H1 (cell line): ENCODE data around the gene USP3. TPM values are rescaled to one million over a fixed set of nuclear protein-coding genes. Genes with fewer than 3 reads are reported as not detected.

ENCODE experiments used
- ATF3 ChIP-seq: IDR thresholded peaks from 2 replicates; pipeline ENCODE4 v1.6.1; 2011; ENCODE audit warnings: low read depth, mild to moderate bottlenecking, low read length; ENCODE audit not compliant: insufficient read depth
- CTCF ChIP-seq, 3 experiments: IDR thresholded peaks; 1 replicate in 2 of 3; 2 replicates in 1 of 3; pipeline versions ENCODE4 v1.5.1 to v1.6.1; 2011; ENCODE audit warnings: low read length in 3 of 3, mild to moderate bottlenecking in 3 of 3, inconsistent platforms in 2 of 3, low read depth in 1 of 3, moderate library complexity in 1 of 3; ENCODE audit not compliant: insufficient read depth in 1 of 3; ENCODE audit errors: control extremely low read depth in 1 of 3
- KDM4A ChIP-seq: IDR thresholded peaks from one replicate; pipeline ENCODE4 v1.7.1; 2012; ENCODE audit warnings: low read depth, mild to moderate bottlenecking, moderate library complexity, low read length, inconsistent platforms; ENCODE audit not compliant: severe bottlenecking
- SP1 ChIP-seq: IDR thresholded peaks from 2 replicates; pipeline ENCODE4 v1.6.1; 2011; ENCODE audit warnings: low read depth, low read length
- SP2 ChIP-seq: IDR thresholded peaks from 2 replicates; pipeline ENCODE4 v1.6.1; 2012; ENCODE audit warnings: mild to moderate bottlenecking, low read length, inconsistent platforms
- TAF7 ChIP-seq: optimal IDR thresholded peaks from 2 replicates; pipeline ENCODE3; 2011; ENCODE audit warnings: low read depth, mild to moderate bottlenecking, inconsistent platforms, low read length, moderate library complexity, borderline replicate concordance
- ZNF274 ChIP-seq: IDR thresholded peaks from 2 replicates; pipeline ENCODE4 v1.7.0; 2012; ENCODE audit warnings: low read length, borderline replicate concordance; ENCODE audit errors: extremely low read depth
- polyA plus RNA-seq, 7 experiments: library from polyadenylated mRNA; depleted of rRNA in 3 of 7; stranded (reverse) in 5 of 7; unstranded in 2 of 7; fragments of >200 nt in 5 of 7; fragments of 200-250 nt in 2 of 7; gene quantifications; 1 replicate in 5 of 7; 2 replicates in 1 of 7; 4 replicates in 1 of 7; pipeline versions ENCODE4 v1.2.1 to v1.2.3, GENCODE V29; 2011 to 2013; ENCODE audit warnings: missing spikeins in 2 of 7, mixed read lengths in 2 of 7
- total RNA-seq: library from RNA; stranded (reverse); fragmentation: NEBNext Ultra II Directional; extraction: Animal tissue kit (Norgen Biotek cat#: 25700); gene quantifications from 2 replicates; pipeline ENCODE4 v1.2.1, GENCODE V29; 2021
- TF ChIP-seq, protein P1 (sequence below): fragments of 300-600 bp; sonication (generic); IDR thresholded peaks from 2 replicates; pipeline ENCODE4 v1.7.1; 2012; ENCODE audit warnings: low read length, moderate library complexity, mild to moderate bottlenecking, inconsistent platforms; ENCODE audit not compliant: insufficient replicate concordance

USP3 gene
- total and polyA plus RNA-seq, 2 of the 8 experiments (the other 6 are each of a cell fraction or from before 2014, with no cell fraction given) = 15.5 to 16.2 TPM

DNA sequence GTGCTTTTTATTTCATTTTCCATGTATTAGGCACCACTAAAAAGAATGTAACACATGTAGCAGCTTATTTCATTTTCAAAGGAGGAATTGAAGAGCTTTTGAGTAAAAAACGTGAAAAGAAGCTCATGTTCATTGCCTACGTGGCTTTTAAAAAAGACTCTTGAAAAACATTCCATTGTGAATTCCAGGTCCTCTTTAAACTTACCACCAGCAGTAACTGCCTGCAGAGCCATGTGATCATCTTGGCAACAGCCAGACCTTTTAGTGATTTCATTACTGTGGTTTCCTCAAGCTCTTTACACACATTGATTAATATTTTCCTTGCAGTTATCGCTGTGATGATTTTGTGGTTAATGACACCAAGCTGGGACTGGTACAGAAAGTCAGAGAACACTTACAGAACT is 49.0 kb downstream of the USP3 start (continued):
- TF ChIP-seq, protein P1, sequence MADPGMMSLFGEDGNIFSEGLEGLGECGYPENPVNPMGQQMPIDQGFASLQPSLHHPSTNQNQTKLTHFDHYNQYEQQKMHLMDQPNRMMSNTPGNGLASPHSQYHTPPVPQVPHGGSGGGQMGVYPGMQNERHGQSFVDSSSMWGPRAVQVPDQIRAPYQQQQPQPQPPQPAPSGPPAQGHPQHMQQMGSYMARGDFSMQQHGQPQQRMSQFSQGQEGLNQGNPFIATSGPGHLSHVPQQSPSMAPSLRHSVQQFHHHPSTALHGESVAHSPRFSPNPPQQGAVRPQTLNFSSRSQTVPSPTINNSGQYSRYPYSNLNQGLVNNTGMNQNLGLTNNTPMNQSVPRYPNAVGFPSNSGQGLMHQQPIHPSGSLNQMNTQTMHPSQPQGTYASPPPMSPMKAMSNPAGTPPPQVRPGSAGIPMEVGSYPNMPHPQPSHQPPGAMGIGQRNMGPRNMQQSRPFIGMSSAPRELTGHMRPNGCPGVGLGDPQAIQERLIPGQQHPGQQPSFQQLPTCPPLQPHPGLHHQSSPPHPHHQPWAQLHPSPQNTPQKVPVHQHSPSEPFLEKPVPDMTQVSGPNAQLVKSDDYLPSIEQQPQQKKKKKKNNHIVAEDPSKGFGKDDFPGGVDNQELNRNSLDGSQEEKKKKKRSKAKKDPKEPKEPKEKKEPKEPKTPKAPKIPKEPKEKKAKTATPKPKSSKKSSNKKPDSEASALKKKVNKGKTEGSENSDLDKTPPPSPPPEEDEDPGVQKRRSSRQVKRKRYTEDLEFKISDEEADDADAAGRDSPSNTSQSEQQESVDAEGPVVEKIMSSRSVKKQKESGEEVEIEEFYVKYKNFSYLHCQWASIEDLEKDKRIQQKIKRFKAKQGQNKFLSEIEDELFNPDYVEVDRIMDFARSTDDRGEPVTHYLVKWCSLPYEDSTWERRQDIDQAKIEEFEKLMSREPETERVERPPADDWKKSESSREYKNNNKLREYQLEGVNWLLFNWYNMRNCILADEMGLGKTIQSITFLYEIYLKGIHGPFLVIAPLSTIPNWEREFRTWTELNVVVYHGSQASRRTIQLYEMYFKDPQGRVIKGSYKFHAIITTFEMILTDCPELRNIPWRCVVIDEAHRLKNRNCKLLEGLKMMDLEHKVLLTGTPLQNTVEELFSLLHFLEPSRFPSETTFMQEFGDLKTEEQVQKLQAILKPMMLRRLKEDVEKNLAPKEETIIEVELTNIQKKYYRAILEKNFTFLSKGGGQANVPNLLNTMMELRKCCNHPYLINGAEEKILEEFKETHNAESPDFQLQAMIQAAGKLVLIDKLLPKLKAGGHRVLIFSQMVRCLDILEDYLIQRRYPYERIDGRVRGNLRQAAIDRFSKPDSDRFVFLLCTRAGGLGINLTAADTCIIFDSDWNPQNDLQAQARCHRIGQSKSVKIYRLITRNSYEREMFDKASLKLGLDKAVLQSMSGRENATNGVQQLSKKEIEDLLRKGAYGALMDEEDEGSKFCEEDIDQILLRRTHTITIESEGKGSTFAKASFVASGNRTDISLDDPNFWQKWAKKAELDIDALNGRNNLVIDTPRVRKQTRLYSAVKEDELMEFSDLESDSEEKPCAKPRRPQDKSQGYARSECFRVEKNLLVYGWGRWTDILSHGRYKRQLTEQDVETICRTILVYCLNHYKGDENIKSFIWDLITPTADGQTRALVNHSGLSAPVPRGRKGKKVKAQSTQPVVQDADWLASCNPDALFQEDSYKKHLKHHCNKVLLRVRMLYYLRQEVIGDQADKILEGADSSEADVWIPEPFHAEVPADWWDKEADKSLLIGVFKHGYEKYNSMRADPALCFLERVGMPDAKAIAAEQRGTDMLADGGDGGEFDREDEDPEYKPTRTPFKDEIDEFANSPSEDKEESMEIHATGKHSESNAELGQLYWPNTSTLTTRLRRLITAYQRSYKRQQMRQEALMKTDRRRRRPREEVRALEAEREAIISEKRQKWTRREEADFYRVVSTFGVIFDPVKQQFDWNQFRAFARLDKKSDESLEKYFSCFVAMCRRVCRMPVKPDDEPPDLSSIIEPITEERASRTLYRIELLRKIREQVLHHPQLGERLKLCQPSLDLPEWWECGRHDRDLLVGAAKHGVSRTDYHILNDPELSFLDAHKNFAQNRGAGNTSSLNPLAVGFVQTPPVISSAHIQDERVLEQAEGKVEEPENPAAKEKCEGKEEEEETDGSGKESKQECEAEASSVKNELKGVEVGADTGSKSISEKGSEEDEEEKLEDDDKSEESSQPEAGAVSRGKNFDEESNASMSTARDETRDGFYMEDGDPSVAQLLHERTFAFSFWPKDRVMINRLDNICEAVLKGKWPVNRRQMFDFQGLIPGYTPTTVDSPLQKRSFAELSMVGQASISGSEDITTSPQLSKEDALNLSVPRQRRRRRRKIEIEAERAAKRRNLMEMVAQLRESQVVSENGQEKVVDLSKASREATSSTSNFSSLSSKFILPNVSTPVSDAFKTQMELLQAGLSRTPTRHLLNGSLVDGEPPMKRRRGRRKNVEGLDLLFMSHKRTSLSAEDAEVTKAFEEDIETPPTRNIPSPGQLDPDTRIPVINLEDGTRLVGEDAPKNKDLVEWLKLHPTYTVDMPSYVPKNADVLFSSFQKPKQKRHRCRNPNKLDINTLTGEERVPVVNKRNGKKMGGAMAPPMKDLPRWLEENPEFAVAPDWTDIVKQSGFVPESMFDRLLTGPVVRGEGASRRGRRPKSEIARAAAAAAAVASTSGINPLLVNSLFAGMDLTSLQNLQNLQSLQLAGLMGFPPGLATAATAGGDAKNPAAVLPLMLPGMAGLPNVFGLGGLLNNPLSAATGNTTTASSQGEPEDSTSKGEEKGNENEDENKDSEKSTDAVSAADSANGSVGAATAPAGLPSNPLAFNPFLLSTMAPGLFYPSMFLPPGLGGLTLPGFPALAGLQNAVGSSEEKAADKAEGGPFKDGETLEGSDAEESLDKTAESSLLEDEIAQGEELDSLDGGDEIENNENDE = peak; percentile 50
- TF ChIP-seq ATF3 = no peak
- no peak for TF ChIP-seq CTCF (IDR thresholded peaks at IDR 0.05; ENCODE audit: control extremely low read depth in 1 of 3, insufficient read depth in 1 of 3, low read depth in 1 of 3, low read length in 3 of 3)
- TF ChIP-seq KDM4A = no peak
- no peak for TF ChIP-seq TAF7
- no peak for TF ChIP-seq ZNF274
- no peak for TF ChIP-seq SP2
- peak; percentile 29; the same call in 1 of the 2 replicates for TF ChIP-seq SP1
